Rectal smooth muscle tissue (tissue), 1 donor: ENCODE results near the gene NDUFV2.

ENCODE experiments used
- H3K27ac ChIP-seq: one replicate; pipeline ENCODE4 v1.7.0; 2013; ENCODE audit warnings: low read depth, low read length, inconsistent platforms
- H3K27me3 ChIP-seq: one replicate; pipeline ENCODE4 v1.7.0; 2013; ENCODE audit warnings: low read length; ENCODE audit not compliant: control insufficient read depth, insufficient read depth
- H3K36me3 ChIP-seq: one replicate; pipeline ENCODE4 v1.7.0; 2013; ENCODE audit warnings: low read length; ENCODE audit not compliant: control insufficient read depth, insufficient read depth
- H3K4me1 ChIP-seq: one replicate; pipeline ENCODE4 v1.7.0; 2013; ENCODE audit warnings: low read length; ENCODE audit not compliant: control insufficient read depth, insufficient read depth
- H3K4me3 ChIP-seq: one replicate; pipeline ENCODE4 v1.7.0; 2013; ENCODE audit warnings: low read length
- H3K9ac ChIP-seq: one replicate; pipeline ENCODE4 v1.7.0; 2013; ENCODE audit warnings: low read length

NDUFV2 gene

DNA sequence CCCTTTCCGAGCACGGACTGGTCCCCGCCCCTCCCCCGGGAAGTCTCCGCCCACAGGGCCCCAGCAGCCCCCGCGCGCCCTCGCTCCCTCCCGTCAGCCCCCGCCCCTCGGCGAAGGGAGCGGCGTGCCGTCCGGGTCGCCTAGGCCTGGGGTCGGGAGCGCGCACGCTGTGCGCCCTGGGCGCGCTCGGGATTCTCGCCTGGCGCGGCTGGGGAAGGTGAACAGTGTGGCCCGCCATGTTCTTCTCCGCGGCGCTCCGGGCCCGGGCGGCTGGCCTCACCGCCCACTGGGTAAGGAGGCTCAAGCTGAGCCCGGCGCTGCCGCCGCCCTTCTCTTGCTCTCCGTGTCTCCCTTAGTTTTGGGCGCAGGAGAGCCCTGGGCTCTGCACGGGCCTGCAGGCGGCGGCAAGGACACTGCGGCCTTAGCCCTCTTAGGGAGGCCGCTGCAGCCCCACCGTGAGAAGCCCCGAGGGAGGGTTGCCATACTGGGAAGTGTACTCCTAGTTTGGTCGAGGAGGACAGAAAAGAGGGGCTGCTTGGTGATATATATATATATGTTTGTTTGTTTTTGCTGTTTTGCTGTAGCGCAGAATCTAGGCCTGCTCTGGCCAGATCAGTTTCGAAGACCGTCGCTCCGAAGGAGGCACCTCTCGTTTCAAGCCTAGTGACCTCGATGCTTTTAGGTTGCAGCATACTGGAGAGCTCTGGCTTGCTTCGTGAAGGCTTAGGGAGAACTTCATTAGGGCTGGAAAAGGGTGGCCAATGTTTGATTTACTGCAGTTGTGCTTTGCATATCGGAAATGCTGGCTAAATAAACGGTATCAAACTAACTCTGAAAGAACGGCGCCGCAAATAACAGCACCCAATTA, at the start of gene NDUFV2:
NDUFV2 (plus strand) TSS at position 192 of the 868 bp plus-strand sequence; CDS start at position 237, 45 bp downstream.
- Histone ChIP-seq H3K4me3 (peak within 1 kb of the TSS; percentile 74), H3K27me3 (no peaks in the 10 kb centered on the region), H3K27ac (peak within 1 kb of the TSS; percentile 79), H3K9ac (peak within 1 kb of the TSS; percentile 85), H3K36me3 (no peaks in the 10 kb centered on the region), H3K4me1 (peaks cover 26% of the 10 kb centered on the region)

DNA sequence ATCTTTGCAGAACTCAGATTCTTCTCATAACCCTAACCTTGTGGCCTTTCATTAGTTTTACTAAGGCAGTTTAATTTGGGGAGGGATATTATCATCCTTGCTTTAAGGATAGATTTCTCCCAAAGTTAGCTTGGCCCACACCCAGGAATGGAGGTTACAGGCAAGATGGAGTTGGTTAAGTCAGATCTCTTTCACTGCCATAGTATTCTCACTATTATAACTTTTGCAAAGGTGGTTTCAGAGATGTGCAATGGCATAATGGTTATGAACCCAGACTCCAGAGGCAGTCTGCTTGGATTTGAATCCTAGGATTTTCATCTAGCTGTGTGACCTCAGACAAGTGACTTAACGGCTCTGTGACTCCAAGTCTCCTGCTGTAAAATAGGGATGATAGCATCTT, 48.7 kb upstream of the NDUFV2 start:
- Histone ChIP-seq H3K9ac (no peak overlapping the region), H3K4me3 (no peak overlapping the region), H3K36me3 (no peaks in the 10 kb centered on the region), H3K27ac (no peak overlapping the region), H3K27me3 (no peaks in the 10 kb centered on the region), H3K4me1 (no peaks in the 10 kb centered on the region)

DNA sequence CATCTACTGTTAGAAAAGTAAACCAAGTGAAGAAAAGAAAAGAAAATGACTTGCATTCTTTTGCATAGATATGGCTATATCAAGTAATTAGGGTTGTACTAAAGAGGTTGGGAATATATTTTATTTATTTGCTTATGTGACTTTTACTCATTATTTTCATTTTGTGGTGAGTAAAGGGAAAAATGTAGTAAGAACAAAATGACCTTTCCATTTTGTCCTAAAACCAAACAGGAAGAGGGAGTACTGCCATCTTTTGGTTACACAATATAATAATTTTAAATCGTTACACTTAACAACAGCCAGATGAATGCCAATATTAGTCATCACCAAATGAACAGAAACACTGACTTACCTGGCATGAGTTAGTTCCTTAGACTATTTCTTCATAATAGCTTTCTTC, 47.3 kb upstream of the NDUFV2 start:
- H3K4me1 ChIP-seq, result no peaks in the 10 kb centered on the region
- H3K27me3 ChIP-seq, result no peaks in the 10 kb centered on the region
- no peak overlapping the region for H3K9ac ChIP-seq
- no peaks in the 10 kb centered on the region for H3K36me3 ChIP-seq
- no peak overlapping the region for H3K27ac ChIP-seq
- no peak overlapping the region for H3K4me3 ChIP-seq

DNA sequence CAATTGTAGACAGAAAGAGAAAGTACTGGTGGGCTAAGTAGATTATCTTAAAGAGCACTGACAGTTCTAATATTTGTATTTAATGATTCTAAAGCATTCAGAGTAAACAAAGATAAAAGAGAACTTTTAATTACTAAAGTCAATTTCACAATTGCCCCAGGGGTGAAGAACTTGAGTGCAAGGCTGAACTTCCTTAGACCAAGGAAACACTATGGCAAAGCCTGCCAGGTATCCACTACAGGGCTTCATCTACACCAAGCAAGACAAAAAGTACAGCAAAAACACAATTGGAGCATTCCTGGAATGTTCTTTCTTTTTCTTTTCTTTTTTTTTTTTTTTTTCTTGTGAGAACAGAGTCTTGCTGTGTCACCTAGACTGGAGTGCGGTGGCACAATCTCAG, 46.9 kb upstream of the NDUFV2 start:
- Histone ChIP-seq H3K36me3 (no peaks in the 10 kb centered on the region), H3K4me3 (no peak overlapping the region), H3K9ac (no peak overlapping the region), H3K4me1 (no peaks in the 10 kb centered on the region), H3K27ac (no peak overlapping the region), H3K27me3 (no peaks in the 10 kb centered on the region)

DNA sequence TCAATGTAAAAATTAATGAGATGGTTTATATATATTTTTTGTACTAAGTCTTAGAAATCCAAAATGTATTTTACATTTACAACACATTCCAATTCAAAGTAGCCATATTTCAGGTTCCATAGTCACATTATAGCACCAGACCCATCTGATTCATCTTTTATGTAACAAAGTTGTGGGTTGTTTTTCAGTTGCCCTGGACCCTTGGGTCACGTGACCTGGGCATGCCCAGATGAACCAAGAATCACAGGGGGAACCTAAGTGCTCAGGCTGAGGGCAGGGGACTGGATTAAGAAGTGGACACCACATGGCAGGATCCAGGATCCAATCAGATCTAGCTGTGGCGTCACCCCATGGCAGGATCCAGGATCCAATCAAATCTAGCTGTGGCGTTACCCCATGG, 44.9 kb upstream of the NDUFV2 start:
- Histone ChIP-seq H3K27me3 (no peaks in the 10 kb centered on the region), H3K27ac (no peak overlapping the region), H3K4me3 (no peak overlapping the region), H3K36me3 (no peaks in the 10 kb centered on the region), H3K9ac (no peak overlapping the region), H3K4me1 (no peaks in the 10 kb centered on the region)

DNA sequence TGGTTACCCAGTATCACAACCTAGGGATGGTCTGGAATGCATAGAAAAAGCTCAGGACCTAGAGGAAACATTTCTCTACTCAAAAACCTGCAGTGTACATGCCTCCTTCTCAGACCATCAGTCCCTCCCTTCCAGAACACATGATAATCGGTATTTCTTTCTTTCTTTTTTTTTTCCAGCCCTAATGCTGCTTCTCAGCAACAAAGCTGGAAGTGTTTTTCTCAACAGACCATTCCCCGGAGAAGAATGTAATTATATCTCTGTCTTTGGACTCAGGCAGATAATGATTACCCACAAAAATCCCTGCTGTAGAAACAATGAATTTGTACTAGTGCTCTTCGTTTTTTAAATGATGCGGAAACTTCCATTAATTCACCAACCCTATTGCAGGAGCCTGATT, 44.1 kb upstream of the NDUFV2 start:
- Histone ChIP-seq H3K4me3 (no peak overlapping the region), H3K36me3 (no peaks in the 10 kb centered on the region), H3K4me1 (no peaks in the 10 kb centered on the region), H3K9ac (no peak overlapping the region), H3K27ac (no peak overlapping the region), H3K27me3 (no peaks in the 10 kb centered on the region)

DNA sequence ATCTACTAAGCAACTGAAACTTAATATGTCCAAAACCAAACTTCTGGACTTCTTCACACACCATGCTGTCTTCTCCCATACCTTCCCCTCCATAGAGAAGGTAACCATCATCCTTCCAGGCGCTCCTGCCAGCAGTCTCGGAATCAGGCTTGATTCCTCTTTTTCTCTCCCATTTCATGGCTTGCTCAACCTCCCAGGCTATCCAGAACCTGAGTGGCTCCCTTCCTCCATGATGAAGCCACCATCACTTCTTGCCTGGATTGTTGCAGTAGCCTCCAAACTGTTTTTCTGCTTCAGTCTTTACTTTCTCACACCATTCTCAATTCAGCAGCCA, 40.1 kb upstream of the NDUFV2 start:
- Histone ChIP-seq H3K27ac (no peak overlapping the region), H3K4me1 (no peaks in the 10 kb centered on the region), H3K36me3 (no peaks in the 10 kb centered on the region), H3K9ac (no peak overlapping the region), H3K27me3 (no peaks in the 10 kb centered on the region), H3K4me3 (no peak overlapping the region)

DNA sequence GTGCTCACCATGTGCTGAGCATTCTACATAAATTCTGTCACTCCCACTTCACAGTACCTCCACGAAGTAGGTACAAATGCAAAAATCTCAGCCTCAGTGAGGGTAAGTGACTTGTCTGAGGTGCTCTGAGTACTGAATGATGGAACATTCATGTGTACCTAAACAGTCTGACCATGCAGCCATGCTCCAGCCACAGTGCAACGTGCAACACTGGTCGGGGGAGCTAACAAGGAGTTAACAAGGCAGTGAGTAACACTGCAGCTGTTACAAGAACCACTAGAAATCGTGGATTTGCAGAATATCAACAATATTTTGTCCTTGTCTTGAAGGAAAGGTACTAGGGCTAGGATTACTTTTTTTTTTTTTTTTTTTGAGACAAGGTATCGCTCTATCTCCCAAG, 36.6 kb upstream of the NDUFV2 start:
- Histone ChIP-seq H3K27me3 (no peaks in the 10 kb centered on the region), H3K27ac (no peak overlapping the region), H3K36me3 (no peaks in the 10 kb centered on the region), H3K4me3 (no peak overlapping the region), H3K4me1 (no peaks in the 10 kb centered on the region), H3K9ac (no peak overlapping the region)

DNA sequence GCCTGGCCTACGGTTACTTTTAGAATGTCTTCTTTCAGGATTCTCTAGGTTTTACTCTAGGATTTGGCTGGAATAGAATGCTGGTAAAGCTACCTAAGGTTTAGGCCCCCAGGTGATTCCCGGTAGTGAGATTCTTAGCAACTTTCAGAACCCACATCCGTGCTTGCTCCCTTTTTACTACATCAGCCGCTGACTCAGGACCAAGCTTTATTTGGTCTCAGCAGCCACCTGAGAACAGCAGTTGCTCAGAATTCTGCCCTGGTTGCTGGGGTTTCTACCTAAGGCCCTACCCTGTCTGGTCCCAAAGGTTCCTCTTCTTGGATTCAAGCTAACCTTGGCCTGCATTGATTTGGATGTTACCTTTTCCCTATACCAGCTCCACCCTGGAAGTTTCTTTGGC, 36.1 kb upstream of the NDUFV2 start:
- no peak overlapping the region for H3K4me3 ChIP-seq
- no peak overlapping the region for H3K9ac ChIP-seq
- H3K36me3 ChIP-seq, result no peaks in the 10 kb centered on the region
- H3K27me3 ChIP-seq, result no peaks in the 10 kb centered on the region
- no peak overlapping the region for H3K27ac ChIP-seq
- H3K4me1 ChIP-seq, result no peaks in the 10 kb centered on the region

DNA sequence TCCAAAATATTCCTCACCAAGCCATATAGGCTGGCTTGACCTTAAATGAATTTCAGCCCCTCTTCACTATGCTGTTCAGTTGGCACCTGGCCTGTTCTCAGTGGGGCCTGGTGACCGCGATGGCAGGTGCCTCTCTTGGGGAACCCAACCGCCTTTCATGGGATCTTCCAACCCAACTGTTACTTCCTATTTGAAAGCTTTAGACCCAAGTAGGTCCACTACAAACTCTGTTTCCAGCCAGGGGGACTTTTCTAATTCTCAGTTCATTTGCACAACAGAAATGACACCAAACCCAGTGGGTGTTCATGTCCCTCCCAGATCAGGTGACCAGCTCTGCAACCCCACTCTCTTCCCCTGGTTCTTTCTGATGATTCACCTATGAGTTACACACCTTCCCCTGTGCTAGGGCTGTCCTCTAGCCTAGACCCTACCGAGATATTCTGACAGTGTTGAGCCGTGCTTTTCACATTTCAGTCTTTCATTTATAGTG, 35.6 kb upstream of the NDUFV2 start:
- Histone ChIP-seq H3K36me3 (no peaks in the 10 kb centered on the region), H3K27me3 (no peaks in the 10 kb centered on the region), H3K4me1 (no peaks in the 10 kb centered on the region), H3K9ac (no peak overlapping the region), H3K4me3 (no peak overlapping the region), H3K27ac (no peak overlapping the region)

DNA sequence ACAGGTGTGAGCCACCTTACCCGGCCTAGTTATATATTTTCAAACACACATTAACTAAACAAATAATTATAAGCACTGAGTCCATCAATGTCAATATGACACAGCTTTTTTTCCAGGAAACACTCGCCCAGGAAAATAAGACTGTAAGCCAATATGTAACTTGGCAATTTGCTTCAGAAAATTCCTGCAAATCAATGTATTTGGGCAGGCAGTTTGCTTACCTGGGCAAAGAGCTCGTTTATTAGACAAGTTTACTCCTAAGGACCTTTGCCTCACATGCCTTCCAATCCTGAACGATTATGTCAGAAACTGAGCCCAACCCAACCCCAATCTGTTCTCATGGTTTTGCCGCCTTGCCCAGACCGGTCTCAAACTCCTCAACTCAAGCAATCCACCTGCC, 34.7 kb upstream of the NDUFV2 start:
- no peaks in the 10 kb centered on the region for H3K36me3 ChIP-seq
- no peak overlapping the region for H3K9ac ChIP-seq
- H3K4me1 ChIP-seq, result no peaks in the 10 kb centered on the region
- no peaks in the 10 kb centered on the region for H3K27me3 ChIP-seq
- H3K27ac ChIP-seq, result no peak overlapping the region
- H3K4me3 ChIP-seq, result no peak overlapping the region

DNA sequence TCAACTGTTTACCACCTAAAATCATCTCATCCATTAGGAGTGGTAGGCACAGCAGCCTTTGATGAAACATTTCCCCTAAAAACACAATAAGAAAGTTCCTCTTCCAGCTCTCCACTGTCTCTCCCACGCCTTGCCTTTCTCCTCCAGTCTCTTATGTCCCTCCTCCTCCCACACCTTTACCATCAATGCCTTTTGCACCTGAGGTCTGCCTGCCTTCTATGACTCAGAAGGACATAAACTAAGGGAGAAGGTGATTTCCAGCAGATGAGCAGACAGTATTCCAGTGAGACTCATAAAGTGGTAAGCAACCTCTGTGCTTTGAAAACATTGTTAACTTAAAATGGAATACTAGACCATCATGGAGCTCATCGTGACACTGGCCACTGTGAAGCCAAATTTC, 34.2 kb upstream of the NDUFV2 start:
- Histone ChIP-seq H3K4me3 (no peak overlapping the region), H3K9ac (no peak overlapping the region), H3K27ac (no peak overlapping the region), H3K4me1 (no peaks in the 10 kb centered on the region), H3K36me3 (no peaks in the 10 kb centered on the region), H3K27me3 (no peaks in the 10 kb centered on the region)

DNA sequence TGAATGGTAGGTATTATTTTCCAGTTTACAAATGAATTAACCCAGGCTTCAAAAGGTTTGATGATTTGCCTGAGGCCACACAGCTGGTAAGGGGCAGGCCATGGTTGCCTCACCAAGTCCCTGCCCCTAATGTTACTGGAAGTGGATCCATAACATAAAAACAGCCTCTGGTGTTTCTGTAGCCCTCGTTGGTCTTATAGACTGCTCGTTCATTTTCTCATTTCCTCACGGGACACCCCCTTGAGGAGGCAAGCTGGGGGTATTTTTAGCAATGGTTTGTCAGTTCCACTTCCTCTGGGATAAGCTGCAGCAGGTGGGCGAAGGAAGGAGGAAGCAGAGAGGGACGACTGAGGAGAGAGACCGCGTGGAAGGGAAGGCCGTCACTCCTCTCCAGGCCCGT, 32.9 kb upstream of the NDUFV2 start:
- no peak overlapping the region for H3K9ac ChIP-seq
- no peaks in the 10 kb centered on the region for H3K36me3 ChIP-seq
- no peak overlapping the region for H3K4me3 ChIP-seq
- no peaks in the 10 kb centered on the region for H3K27me3 ChIP-seq
- H3K27ac ChIP-seq, result no peak overlapping the region
- H3K4me1 ChIP-seq, result no peaks in the 10 kb centered on the region
